Vagina (tissue), 2 donors: ENCODE data around the gene TOGARAM1.

Source experiments
- POLR2A ChIP-seq, 2 donors: fragments of 450-650 bp; IDR thresholded peaks; one replicate each; pipeline ENCODE4 v1.6.1; 2017; ENCODE audit warnings: antibody characterized with exemption in 2 of 2, mild to moderate bottlenecking in 2 of 2, moderate library complexity in 2 of 2
- TF ChIP-seq, protein P1 (sequence below), 3 experiments: fragments of 450-650 bp in 2 of 3; fragments of 200-600 bp in 1 of 3; sonication (generic) in 1 of 3; IDR thresholded peaks; one replicate each; pipeline ENCODE4 v1.5.1; 2017 to 2019; ENCODE audit warnings: antibody characterized with exemption in 3 of 3, mild to moderate bottlenecking in 2 of 3, moderate library complexity in 2 of 3

DNA sequence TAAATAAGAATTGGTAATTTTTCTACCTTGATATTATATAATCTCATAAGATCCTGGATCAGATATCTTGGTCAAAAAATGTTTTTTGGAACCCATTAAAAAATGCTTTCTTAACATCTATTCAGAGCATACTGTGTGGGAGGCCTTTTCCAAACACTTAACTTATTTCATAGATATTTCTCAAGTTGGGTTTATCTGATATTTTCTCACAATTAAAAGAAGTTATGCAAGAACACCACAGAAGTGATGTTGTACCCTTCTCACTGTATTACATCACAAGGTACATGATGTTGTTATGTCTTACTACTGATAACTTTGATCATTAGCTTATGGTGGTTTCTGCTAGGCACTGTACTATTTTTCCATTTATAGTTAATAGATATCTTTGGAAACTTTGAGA, 98.6 kb downstream of the TOGARAM1 start:
- TF ChIP-seq, protein P1, sequence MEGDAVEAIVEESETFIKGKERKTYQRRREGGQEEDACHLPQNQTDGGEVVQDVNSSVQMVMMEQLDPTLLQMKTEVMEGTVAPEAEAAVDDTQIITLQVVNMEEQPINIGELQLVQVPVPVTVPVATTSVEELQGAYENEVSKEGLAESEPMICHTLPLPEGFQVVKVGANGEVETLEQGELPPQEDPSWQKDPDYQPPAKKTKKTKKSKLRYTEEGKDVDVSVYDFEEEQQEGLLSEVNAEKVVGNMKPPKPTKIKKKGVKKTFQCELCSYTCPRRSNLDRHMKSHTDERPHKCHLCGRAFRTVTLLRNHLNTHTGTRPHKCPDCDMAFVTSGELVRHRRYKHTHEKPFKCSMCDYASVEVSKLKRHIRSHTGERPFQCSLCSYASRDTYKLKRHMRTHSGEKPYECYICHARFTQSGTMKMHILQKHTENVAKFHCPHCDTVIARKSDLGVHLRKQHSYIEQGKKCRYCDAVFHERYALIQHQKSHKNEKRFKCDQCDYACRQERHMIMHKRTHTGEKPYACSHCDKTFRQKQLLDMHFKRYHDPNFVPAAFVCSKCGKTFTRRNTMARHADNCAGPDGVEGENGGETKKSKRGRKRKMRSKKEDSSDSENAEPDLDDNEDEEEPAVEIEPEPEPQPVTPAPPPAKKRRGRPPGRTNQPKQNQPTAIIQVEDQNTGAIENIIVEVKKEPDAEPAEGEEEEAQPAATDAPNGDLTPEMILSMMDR (IDR thresholded peaks at IDR 0.05), result no peak
- no peak for TF ChIP-seq POLR2A (IDR thresholded peaks at IDR 0.05)
